Natural killer cell treated with Interleukin-12 subunit alpha and Interleukin-12 subunit beta and Interleukin-15 and Interleukin-18, amount 100 ng/mL, for 72 hours (primary cell): ENCODE results near the gene PFDN1. TPM values are rescaled to one million over a fixed set of nuclear protein-coding genes. Genes with fewer than 3 reads are reported as not detected.

Experiments
- ATAC-seq, 2 donors: fragments of 150-1000 bp; cut with Tn5 transposase in 1 of 2; sonication (Bioruptor Pico), chemical (Tn5 transposase) in 1 of 2; 2 replicates each; pipeline ENCODE4 v1.10.0; 2021
- DNase-seq: peaks from one replicate; pipeline ENCODE4 v3.0.0; 2022; ENCODE audit warnings: low spot score
- H3K27ac Mint-ChIP-seq, 2 donors: 1 replicate in 1 of 2; 2 replicates in 1 of 2; pipeline ENCODE4 v1.8.0; 2022; ENCODE audit warnings: mixed read lengths in 2 of 2, mild to moderate bottlenecking in 1 of 2, moderate library complexity in 1 of 2
- H3K27me3 Mint-ChIP-seq, 2 donors: 1 replicate in 1 of 2; 2 replicates in 1 of 2; pipeline ENCODE4 v1.8.0; 2022; ENCODE audit warnings: mixed read lengths in 2 of 2
- H3K36me3 Mint-ChIP-seq: one replicate; pipeline ENCODE4 v1.8.0; 2022; ENCODE audit warnings: mixed read lengths
- H3K4me1 Mint-ChIP-seq, 2 donors: 1 replicate in 1 of 2; 2 replicates in 1 of 2; pipeline ENCODE4 v1.8.0; 2022; ENCODE audit warnings: low read depth in 2 of 2, mixed read lengths in 2 of 2, mild to moderate bottlenecking in 1 of 2
- H3K4me3 Mint-ChIP-seq: one replicate; pipeline ENCODE4 v1.8.0; 2022; ENCODE audit warnings: mixed read lengths
- H3K9me3 Mint-ChIP-seq: 2 replicates; pipeline ENCODE4 v1.8.0; 2022; ENCODE audit warnings: mixed read lengths
- total RNA-seq, 2 donors: library from RNA; stranded (reverse); gene quantifications; one replicate each; pipeline ENCODE4 v1.2.3, GENCODE V29; 2022

Gene PFDN1
- total RNA-seq, 2 donors from 2014 or later: 49.8 to 62.2 TPM

- H3K27ac Mint-ChIP-seq: peak overlapping the region in 1 of 2 donors; percentile 62
- H3K4me3 Mint-ChIP-seq: peak overlapping the region; percentile 32
- DNase-seq (no peak), ATAC-seq (peak; percentile 81 to 88)
- peaks cover 11% of the 10 kb centered on the region for H3K36me3 Mint-ChIP-seq
- H3K27me3 Mint-ChIP-seq: no peaks in the 10 kb centered on the region
- peaks cover 16 to 18% of the 10 kb centered on the region in 2 donors for H3K4me1 Mint-ChIP-seq
- H3K9me3 Mint-ChIP-seq: no peaks in the 10 kb centered on the region
Observed at GRCh38 chr5:140273401-140273877, 29.5 kb downstream of the PFDN1 start.

- H3K27ac Mint-ChIP-seq: no peak overlapping the region
- DNase-seq: no peak
- H3K9me3 Mint-ChIP-seq: no peaks in the 10 kb centered on the region
- H3K27me3 Mint-ChIP-seq: no peaks in the 10 kb centered on the region
- peaks cover 36 to 37% of the 10 kb centered on the region in 2 donors for H3K4me1 Mint-ChIP-seq
- peaks cover 4% of the 10 kb centered on the region for H3K36me3 Mint-ChIP-seq
- ATAC-seq: no peak
- H3K4me3 Mint-ChIP-seq: no peak overlapping the region
Observed at GRCh38 chr5:140270008-140270407, 32.9 kb downstream of the PFDN1 start.

GRCh38 chr5:140267559-140268018, 35.3 kb downstream of the PFDN1 start:
- H3K4me1 Mint-ChIP-seq: peaks cover 28% of the 10 kb centered on the region in 2 donors
- no peak overlapping the region for H3K4me3 Mint-ChIP-seq
- no peaks in the 10 kb centered on the region for H3K9me3 Mint-ChIP-seq
- DNase-seq (no peak), ATAC-seq (no peak)
- no peaks in the 10 kb centered on the region for H3K27me3 Mint-ChIP-seq
- peaks cover 4% of the 10 kb centered on the region for H3K36me3 Mint-ChIP-seq
- H3K27ac Mint-ChIP-seq: no peak overlapping the region

- Mint-ChIP-seq H3K36me3 (peaks cover 4% of the 10 kb centered on the region), H3K27ac (no peak overlapping the region), H3K9me3 (no peaks in the 10 kb centered on the region), H3K4me1 (peaks cover 28 to 30% of the 10 kb centered on the region in 2 donors), H3K27me3 (no peaks in the 10 kb centered on the region), H3K4me3 (no peak overlapping the region)
- ATAC-seq: no peak
- no peak for DNase-seq
Observed at GRCh38 chr5:140267201-140267540, 35.7 kb downstream of the PFDN1 start.

GRCh38 chr5:140266471-140267200, 36.3 kb downstream of the PFDN1 start:
- no peaks in the 10 kb centered on the region for H3K27me3 Mint-ChIP-seq
- no peaks in the 10 kb centered on the region for H3K9me3 Mint-ChIP-seq
- peaks cover 4% of the 10 kb centered on the region for H3K36me3 Mint-ChIP-seq
- H3K27ac Mint-ChIP-seq: no peak overlapping the region
- H3K4me3 Mint-ChIP-seq: no peak overlapping the region
- ATAC-seq (no peak), DNase-seq (no peak)
- peaks cover 29 to 32% of the 10 kb centered on the region in 2 donors for H3K4me1 Mint-ChIP-seq

GRCh38 chr5:140265845-140266244, 37.1 kb downstream of the PFDN1 start:
- H3K9me3 Mint-ChIP-seq: no peaks in the 10 kb centered on the region
- H3K27me3 Mint-ChIP-seq: no peaks in the 10 kb centered on the region
- no peak for ATAC-seq
- H3K36me3 Mint-ChIP-seq: peaks cover 4% of the 10 kb centered on the region
- DNase-seq: no peak
- no peak overlapping the region for H3K4me3 Mint-ChIP-seq
- peak overlapping the region in 1 of 2 donors; percentile 14 for H3K27ac Mint-ChIP-seq
- H3K4me1 Mint-ChIP-seq: peaks cover 34 to 37% of the 10 kb centered on the region in 2 donors

- Mint-ChIP-seq H3K27ac (no peak overlapping the region), H3K27me3 (no peaks in the 10 kb centered on the region), H3K9me3 (no peaks in the 10 kb centered on the region), H3K36me3 (peaks cover 8% of the 10 kb centered on the region), H3K4me3 (no peak overlapping the region), H3K4me1 (peaks cover 46 to 47% of the 10 kb centered on the region in 2 donors)
- DNase-seq (no peak), ATAC-seq (no peak)
Observed at GRCh38 chr5:140262839-140263238, 40.1 kb downstream of the PFDN1 start.

- Mint-ChIP-seq H3K4me1 (peaks cover 41 to 49% of the 10 kb centered on the region in 2 donors), H3K9me3 (no peaks in the 10 kb centered on the region), H3K4me3 (no peak overlapping the region), H3K36me3 (peaks cover 12% of the 10 kb centered on the region), H3K27ac (no peak overlapping the region), H3K27me3 (no peaks in the 10 kb centered on the region)
- DNase-seq (no peak), ATAC-seq (no peak)
Observed at GRCh38 chr5:140262221-140262620, 40.7 kb downstream of the PFDN1 start.

- Mint-ChIP-seq H3K4me1 (peaks cover 34 to 47% of the 10 kb centered on the region in 2 donors), H3K27me3 (no peaks in the 10 kb centered on the region), H3K9me3 (no peaks in the 10 kb centered on the region), H3K36me3 (peaks cover 13% of the 10 kb centered on the region), H3K27ac (peak overlapping the region in 1 of 2 donors; percentile 11), H3K4me3 (no peak overlapping the region)
- DNase-seq: no peak
- peak in 1 of 2 donors; percentile 54 for ATAC-seq
Observed at GRCh38 chr5:140261403-140262171, 41.3 kb downstream of the PFDN1 start.

GRCh38 chr5:140260089-140260656, 42.7 kb downstream of the PFDN1 start:
- Mint-ChIP-seq H3K27me3 (no peaks in the 10 kb centered on the region), H3K4me3 (no peak overlapping the region), H3K4me1 (peaks cover 20 to 32% of the 10 kb centered on the region in 2 donors), H3K36me3 (peaks cover 13% of the 10 kb centered on the region), H3K9me3 (no peaks in the 10 kb centered on the region), H3K27ac (no peak overlapping the region)
- ATAC-seq: no peak
- DNase-seq: no peak

GRCh38 chr5:140259500-140259899, 43.4 kb downstream of the PFDN1 start:
- DNase-seq (no peak), ATAC-seq (no peak)
- Mint-ChIP-seq H3K36me3 (peaks cover 13% of the 10 kb centered on the region), H3K9me3 (no peaks in the 10 kb centered on the region), H3K4me3 (no peak overlapping the region), H3K4me1 (peaks cover 19 to 31% of the 10 kb centered on the region in 2 donors), H3K27ac (peak overlapping the region in 1 of 2 donors; percentile 1), H3K27me3 (no peaks in the 10 kb centered on the region)

- Mint-ChIP-seq H3K36me3 (peaks cover 13% of the 10 kb centered on the region), H3K4me1 (peaks cover 19 to 31% of the 10 kb centered on the region in 2 donors), H3K4me3 (no peak overlapping the region), H3K9me3 (no peaks in the 10 kb centered on the region), H3K27ac (peak overlapping the region in 1 of 2 donors; percentile 1), H3K27me3 (no peaks in the 10 kb centered on the region)
- DNase-seq (no peak), ATAC-seq (no peak)
Observed at GRCh38 chr5:140258873-140259272, 44.0 kb downstream of the PFDN1 start.

GRCh38 chr5:140258016-140258415, 44.9 kb downstream of the PFDN1 start:
- Mint-ChIP-seq H3K9me3 (no peaks in the 10 kb centered on the region), H3K4me3 (no peak overlapping the region), H3K27ac (peak overlapping the region in 1 of 2 donors; percentile 5), H3K27me3 (no peaks in the 10 kb centered on the region), H3K36me3 (peaks cover 13% of the 10 kb centered on the region), H3K4me1 (peaks cover 19 to 31% of the 10 kb centered on the region in 2 donors)
- DNase-seq (no peak), ATAC-seq (no peak)

- Mint-ChIP-seq H3K27me3 (no peaks in the 10 kb centered on the region), H3K27ac (no peak overlapping the region), H3K36me3 (peaks cover 13% of the 10 kb centered on the region), H3K9me3 (no peaks in the 10 kb centered on the region), H3K4me3 (no peak overlapping the region), H3K4me1 (peaks cover 30 to 39% of the 10 kb centered on the region in 2 donors)
- ATAC-seq (no peak), DNase-seq (no peak)
Observed at GRCh38 chr5:140256726-140257125, 46.2 kb downstream of the PFDN1 start.
